ENCODE measurements around the gene MORN3.

DNA sequence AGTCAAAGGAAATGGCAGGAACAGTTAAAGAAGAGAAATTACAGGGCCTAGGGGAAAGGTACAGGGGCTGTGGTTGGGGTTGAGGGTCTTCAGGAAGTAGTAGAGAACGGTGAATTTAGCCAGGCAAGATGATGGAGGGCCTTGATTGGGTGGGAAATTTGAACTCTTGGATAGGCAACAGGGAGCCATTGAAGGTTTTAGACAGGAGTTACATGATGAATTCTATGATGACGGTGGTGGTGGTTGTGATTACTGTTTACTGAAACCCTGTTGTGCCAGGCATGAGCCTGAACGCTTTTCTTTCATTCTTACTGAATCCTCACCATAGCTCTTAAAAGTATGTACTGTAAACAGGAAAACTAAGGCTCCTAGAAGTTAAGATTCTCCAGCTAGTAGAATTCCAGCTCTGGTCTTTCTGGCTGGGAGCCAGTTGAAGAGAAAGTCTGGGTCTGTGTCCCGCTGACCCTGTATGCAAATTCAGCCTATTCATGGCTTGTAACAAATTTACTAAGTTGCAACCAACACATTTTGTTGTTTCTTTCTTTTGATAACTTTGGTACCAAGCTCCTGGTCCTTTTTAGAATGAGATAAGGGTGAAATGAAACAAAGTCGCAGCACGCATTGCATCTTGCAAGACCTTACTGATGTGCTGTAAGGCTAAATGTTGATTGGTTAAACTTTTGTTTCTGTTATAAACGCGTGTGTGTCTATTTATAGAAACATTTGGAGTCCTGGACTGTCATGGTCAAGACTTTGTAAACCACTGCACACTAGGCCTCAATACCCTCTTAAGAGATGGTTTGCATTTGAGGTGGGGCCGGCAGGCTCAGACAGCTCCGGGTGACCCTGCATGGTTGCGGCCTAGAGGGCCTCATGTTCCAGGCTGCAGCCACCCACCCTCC is 37.1 kb downstream of the MORN3 start:
- TF ChIP-seq, protein P1, sequence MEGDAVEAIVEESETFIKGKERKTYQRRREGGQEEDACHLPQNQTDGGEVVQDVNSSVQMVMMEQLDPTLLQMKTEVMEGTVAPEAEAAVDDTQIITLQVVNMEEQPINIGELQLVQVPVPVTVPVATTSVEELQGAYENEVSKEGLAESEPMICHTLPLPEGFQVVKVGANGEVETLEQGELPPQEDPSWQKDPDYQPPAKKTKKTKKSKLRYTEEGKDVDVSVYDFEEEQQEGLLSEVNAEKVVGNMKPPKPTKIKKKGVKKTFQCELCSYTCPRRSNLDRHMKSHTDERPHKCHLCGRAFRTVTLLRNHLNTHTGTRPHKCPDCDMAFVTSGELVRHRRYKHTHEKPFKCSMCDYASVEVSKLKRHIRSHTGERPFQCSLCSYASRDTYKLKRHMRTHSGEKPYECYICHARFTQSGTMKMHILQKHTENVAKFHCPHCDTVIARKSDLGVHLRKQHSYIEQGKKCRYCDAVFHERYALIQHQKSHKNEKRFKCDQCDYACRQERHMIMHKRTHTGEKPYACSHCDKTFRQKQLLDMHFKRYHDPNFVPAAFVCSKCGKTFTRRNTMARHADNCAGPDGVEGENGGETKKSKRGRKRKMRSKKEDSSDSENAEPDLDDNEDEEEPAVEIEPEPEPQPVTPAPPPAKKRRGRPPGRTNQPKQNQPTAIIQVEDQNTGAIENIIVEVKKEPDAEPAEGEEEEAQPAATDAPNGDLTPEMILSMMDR (IDR thresholded peaks at IDR 0.05), result no peak
- no peak for TF ChIP-seq EZH2 (IDR thresholded peaks at IDR 0.05; ENCODE audit: borderline replicate concordance, insufficient read depth, low read depth, low read length, poor library complexity, severe bottlenecking)

Data from B cell (primary cell).